ENCODE results near the gene TMEM94.
A peak's percentile ranks its signal among the peaks of the same experiment; 100 is the strongest.

TMEM94 gene

DNA sequence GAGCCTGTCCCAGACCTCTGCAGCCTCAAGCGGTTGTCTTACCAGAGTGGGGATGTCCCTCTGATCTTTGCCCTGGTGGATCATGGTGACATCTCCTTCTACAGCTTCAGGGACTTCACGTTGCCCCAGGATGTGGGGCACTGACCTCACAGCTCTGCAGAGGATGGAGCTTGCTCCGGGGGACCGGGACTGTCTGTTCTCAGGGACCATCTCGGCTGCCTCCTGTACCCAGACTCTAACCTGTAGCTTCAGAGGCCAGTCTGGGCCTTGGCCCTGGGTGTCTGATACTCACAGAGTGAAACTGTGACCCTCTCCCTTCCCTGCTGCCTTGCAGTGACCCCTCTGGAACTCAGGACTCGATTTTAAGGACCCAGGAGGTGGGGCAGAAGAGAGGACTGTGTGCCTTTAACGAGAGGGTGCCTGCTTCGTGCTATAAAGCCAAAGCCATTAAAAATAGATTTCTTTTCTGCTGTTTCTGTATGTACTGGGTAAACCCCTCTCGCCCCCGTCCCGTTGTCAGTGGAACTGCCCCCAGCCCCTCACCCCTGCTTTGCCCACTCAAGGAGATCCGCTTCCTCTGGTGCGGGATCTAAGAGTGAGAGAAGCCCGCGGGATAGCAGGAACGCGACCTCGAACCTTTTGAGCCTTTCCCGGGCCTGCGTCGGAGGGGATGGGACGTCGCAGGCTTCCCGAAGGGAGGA lies 68.0 kb downstream of the TMEM94 start:
- no peak for DNase-seq (ENCODE audit: extremely low read depth in 1 of 2, low read depth in 1 of 2)

DNA sequence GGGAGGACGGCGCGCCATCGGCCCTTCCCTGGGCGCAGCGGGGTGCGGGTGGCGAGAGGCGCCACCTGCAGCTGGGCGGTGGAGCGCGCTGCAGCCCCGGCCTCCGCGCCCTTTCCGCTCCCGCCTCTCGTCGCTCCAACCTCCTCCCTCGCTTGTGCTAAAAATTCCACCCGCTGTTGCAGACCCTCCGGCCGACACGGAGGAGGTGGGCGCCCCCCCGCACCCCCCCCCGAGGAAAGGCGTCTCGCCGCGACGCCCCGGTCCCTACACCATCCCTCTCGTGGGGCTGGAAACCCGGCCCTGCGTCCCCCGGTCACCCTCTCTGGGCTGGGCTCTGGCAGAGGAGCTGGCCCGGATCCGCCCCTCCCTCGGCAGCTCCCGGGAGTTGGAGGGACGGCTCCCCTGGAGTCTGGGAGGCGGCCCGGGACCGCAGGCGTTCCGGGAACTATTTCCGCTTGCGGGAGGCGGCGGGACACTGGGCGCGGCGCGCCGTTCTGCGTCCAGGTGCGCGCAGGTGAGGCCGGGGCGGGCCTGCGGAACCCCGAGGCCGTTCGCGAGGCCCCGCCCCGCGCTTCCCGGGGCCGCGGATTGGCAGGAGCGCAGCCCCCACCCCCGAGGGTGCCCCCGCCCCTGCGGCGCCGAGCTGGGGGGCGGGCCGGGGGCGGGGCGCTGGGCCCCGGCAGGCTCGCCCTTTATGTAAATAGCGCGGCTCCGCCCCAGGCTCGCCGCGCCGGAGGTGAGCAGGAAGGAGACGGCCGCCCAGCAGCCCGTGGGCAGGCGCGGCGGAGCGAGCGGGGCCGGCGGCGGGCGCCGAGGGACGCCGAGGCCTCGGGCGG lies 68.8 kb downstream of the TMEM94 start, which contains the start of gene LLGL2:
Gene LLGL2 (plus strand): TSS at position 728 of the 836 bp plus-strand sequence. CDS start 17,730 bp downstream, outside the sequence.
- peak; percentile 52 to 66 for DNase-seq (ENCODE audit: extremely low read depth in 1 of 2, low read depth in 1 of 2)

DNA sequence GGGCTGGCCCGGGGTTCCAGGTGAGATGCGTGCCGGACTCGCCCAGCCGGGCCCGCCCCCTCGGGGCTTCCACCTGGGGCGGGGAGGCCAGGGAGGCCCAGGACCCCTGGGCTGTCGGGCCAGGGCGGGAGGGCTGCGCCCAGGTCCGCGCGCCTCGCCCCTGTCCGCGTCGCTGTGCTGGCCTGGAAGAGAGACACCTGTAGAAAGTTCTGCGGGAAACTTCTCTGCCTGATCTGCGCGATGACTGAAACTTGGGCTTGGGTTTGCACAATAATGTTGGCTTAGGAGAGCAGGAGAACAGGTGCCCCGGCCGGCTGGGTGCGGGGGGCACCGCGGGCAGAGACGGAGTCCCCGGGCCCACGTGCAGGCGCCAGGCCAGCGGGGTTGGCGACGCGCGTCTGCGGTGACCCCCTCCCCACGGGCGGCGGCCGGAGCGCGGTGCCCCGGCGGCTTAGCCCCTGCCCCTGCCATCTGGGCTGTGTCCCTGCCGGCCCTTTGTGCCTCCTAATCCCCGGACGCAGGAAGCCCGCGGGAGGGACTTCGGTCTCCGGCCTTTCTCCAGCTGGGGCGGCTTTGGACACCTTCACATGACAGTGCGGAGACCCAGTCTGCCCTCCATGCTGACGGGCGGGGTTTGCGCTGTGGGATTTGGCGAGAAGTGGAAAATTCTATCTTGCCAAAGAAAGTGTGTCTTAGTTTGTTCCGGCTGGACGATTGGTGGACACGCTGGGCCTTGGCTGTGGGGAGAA lies 69.5 kb downstream of the TMEM94 start:
- DNase-seq (ENCODE audit: extremely low read depth in 1 of 2, low read depth in 1 of 2), result no peak

DNA sequence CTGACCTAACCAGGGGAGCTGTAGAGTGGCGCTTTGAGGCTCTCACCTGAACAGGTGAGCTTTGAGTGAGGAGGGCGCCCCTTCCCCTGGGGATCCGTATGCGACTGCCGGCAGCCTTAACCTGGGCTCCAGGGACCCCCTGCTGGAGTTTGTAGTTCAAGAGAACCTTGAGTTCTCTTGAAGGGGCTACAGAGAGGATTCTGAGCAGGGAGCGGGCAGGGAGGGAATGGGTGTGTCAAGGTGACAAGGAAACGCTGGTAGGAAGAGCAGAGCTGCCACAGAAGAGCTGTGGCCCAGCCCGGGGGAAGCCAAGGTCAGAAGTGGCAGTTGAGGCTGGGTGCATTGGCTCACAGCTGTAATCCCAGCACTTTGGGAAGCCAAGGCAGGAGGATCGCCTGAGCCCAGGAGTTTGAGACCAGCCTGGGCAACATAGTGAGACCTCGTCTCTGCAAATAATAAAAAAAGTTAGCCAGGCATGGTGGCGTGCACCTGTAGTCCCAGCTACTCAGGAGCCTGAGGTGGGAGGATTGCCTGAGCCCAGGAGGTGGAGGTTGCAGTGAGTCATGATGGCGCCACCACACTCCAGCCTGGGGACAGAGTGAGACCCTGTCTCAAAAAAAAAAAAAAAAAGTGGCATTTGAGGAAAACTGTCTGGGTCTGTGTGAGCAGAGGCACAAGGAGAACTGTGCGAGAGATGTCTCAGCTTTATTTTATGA lies 70.3 kb downstream of the TMEM94 start:
- DNase-seq (ENCODE audit: extremely low read depth in 1 of 2, low read depth in 1 of 2), result no peak

DNA sequence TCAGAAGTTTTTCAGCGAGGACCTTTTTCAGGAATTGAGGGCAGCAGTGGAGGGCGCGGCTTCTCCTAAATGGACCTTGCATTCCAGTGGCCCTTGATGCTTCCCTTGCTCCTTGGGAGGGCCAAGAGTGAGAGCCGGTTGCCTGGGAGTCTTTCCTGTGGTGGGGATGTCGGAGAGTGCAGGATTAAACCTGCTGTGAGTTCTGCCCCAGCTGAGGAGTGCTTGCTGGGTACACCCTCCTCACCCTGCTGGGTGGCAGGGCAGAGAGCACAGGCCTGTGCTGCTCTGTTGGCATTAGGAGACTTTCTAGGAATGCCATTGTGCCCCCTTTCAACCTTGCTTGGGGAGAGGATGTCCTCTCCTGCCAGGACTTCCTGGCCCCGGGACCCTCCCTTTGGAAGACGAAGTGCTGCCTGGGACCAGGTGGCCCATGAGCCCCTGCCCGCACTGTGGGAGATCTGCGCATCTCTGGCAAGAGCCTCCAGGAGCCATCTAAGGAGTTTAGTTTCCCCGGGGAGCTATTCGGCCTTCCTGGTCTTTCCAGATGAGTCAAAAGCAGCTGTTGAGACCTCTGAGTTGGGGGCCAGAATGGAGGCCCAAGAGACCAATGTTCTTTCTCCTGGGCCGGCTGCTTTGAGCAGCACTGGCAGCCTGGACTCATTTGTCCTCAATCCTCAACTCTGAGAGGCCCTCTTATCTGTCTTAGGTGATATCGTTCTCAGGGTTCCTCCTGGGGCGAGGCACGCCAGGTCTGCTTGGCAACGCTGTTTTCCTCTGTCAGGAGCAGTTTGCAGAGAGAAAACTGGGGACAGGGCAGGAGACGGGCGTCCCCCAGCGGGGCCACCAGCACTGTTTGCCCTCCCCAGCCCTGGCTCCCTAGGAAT lies 74.6 kb downstream of the TMEM94 start:
- DNase-seq (ENCODE audit: extremely low read depth in 1 of 2, low read depth in 1 of 2), result no peak

DNA sequence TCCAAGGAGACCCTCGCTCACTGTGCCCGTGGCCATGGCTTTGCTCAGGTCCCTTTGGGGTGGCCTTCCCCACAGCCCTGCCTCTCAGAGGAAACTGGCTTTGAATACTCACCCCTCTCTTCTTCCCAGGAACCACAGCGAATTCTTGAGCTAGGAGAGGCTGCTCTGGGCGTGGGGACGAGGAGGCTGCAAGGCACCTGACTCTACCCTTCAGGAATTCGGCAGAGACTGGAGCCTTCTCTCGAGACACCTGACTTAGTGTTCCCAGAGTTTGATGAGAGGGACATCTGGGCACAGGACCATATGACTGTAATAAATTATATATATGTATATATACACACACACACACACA lies 75.3 kb downstream of the TMEM94 start:
- no peak for DNase-seq (ENCODE audit: extremely low read depth in 1 of 2, low read depth in 1 of 2)

DNA sequence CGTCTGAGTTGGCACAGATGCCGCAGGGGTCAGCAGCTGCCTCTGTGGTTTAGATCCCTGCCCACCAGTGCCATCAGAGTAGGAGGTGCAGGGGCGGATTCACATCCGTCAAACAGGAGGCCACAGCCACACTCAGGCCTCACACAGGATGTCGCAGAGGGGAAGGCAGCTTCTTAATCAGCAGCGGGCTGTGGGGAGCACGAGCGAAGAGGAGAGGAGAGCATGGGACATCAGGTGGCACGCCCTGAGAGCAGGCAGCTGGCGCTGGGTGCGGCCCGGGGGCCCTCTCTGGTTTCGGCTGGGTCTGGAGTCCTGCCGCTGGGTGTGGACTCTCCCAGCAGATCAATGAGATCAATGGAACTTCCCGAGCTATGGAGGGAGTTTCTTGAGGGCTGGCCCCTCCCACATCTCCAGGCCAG lies 78.7 kb downstream of the TMEM94 start:
- DNase-seq (ENCODE audit: extremely low read depth in 1 of 2, low read depth in 1 of 2), result peak; percentile 42 to 65

DNA sequence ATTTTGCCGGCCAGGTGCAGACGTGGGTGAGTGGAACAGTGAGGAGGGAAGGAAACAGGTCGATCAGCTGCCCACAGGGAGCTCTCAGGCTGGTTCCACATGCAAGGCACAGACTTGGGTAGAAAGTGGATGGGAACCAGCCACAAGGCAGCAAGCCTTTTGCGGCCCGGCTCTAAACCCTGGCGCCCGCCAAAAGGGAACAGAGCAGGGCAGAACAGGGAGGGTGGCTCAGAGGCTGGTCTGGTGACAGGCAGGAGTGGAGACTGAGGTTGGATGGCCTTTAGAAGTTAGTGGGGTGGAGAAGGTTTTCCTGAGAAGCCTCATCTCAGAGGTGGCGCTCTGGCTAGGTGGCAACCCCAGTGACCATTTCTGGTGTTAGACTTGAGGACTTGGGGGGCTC lies 79.4 kb downstream of the TMEM94 start:
- no peak for DNase-seq (ENCODE audit: extremely low read depth in 1 of 2, low read depth in 1 of 2)

DNA sequence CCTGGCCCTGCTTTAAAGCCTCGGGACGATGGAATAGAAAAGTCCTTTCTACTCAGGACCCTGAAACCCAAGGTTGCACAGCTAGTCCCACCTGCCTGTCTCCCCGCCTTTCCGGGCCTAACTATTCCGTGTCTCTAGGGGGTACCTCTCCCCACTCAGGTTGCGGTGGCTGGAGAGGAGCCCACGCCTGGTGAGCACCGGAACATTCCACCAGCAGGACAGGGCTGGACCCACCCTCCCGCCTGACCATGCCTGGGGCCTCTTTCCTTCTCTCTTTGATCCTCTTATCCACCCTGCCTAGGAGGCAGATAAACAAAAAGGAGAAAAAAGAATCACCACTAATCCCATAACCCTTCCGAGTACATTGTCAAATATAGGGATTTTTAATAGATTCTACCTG lies 79.9 kb downstream of the TMEM94 start:
- DNase-seq (ENCODE audit: extremely low read depth in 1 of 2, low read depth in 1 of 2), result no peak

DNA sequence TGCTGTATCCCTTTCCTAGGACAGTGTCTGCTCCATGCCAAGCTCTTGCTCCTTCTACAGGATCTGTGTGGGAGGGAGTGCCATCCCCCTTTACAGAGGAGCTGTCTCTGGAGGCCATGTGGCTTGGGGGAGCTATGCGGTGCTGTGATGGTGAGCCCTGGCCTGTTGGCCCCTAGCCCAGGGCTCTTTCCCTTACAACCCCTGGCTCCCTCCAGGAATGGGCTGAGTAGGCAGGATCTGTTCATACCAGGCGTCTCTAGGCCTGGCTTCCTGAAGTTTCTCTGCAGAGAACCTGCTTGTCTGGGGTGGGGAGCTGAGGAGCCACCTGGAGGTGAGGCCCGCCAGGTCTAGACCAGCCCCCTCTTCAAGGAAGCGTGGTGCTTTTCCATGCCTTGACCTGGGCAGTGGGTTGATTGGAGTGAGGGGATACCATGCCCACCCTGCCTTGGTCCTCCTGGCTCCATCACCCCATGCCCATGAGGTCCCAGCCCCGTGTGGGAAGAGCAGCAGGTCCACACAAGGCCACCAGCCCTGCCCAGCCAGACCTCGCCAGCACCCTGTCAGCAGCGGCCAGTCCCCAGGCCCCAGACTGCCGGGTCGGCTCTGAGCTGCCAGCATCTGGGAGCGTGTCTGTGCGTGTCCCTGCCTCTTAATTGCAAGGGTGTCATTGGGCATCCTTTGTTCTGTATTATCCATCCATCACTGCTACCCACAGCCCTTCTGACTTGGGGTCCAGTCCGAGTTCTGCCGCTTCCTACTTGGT lies 83.7 kb downstream of the TMEM94 start:
- no peak for DNase-seq (ENCODE audit: extremely low read depth in 1 of 2, low read depth in 1 of 2)

DNA sequence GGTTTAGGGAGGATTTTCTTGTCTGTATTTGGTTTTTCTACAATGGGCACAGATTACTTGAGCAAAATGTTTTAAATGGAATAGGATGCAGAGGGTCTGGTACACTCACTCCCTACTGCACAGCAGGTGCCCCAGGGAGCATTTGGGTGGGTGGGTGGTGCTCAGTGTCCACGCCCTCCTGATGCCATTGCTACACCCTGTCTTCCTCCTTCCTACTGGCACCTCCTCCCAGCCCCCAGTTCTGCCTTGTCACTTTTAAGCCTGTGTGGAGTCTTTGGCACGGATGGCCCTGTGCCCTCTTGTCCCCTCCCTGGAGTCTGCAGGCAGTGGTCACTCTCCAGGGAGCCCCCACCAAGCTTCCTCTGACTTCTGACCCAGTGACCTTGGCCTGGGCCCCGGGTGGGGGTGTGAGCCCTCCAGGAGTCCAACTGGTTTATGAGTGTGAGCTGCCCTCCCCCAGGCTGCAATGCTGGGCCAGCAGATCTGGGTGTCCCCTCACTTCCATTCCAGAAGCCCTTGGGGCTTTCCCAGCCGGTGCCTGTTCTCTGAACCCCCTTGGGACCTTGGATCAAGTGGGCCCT lies 84.6 kb downstream of the TMEM94 start:
- DNase-seq (ENCODE audit: extremely low read depth in 1 of 2, low read depth in 1 of 2), result no peak

DNA sequence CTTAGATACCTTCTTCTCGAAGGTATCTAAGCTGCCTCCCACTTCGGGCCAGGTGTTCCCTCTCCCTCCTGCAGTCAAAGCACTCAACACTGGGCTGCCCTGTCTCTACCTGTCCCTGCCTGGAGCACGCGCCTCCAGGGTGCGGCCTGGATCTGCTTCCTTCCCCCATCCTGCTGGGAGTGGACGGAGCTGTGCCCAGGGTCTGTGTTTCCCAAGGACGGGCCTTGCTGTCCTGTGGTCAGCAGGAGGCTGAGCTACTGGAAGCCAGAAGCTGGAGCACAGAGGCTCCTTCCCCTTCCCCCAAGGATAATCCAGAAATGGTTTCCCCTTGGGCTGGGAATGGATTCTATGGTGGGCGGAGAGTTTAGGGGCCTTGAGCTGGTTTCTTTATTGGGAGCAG lies 85.8 kb downstream of the TMEM94 start:
- DNase-seq (ENCODE audit: extremely low read depth in 1 of 2, low read depth in 1 of 2), result no peak

DNA sequence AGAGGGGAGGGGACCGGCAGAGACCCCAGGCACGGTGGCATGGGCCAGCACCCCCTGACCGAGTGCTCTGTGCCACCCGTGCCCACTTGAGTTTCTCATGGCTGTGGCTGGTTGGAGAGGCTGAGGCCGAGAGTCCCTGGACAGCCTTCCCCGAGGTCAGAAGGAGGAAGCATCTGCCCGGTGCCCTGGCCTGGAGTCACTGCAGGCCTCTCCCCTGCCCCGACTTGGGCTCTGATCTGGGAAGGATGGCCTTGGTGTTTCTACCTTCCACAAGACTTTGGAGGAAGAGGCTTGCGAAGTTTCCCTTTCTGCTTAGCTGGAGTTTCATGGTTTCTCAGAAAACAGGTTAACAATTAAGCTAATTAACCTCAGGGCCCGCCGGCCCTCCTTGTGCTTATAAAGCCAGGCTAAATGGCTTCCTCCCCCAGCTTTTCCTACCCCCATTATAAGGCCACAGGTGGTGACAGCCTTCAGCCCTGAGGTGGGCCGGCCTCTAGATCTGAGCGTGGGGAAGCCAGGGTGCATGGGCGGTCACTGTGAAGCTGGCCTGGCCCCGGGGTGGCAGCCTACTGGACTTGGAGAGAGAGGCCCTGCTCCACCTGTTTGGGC lies 86.4 kb downstream of the TMEM94 start:
- DNase-seq (ENCODE audit: extremely low read depth in 1 of 2, low read depth in 1 of 2), result no peak

DNA sequence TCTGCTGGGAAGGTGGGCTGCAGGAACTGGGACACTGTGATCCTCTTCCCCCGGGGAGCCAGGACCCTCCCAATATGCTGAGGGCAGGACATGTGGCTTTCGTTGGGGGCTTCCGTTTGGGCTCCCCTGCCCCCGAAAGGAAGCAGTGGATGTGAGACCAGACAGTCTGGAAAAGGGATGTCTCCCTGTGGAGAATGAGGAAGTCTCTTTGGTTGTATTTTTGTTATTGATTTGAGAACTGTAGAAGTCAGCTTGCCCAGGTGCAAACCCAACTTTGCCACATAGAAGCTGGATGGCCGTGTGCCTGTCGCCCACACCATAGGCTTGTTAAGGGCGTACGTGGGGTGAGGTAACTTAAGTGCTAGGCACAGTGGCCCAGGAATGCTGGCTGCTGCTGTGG lies 87.8 kb downstream of the TMEM94 start:
- DNase-seq (ENCODE audit: extremely low read depth in 1 of 2, low read depth in 1 of 2), result no peak

DNA sequence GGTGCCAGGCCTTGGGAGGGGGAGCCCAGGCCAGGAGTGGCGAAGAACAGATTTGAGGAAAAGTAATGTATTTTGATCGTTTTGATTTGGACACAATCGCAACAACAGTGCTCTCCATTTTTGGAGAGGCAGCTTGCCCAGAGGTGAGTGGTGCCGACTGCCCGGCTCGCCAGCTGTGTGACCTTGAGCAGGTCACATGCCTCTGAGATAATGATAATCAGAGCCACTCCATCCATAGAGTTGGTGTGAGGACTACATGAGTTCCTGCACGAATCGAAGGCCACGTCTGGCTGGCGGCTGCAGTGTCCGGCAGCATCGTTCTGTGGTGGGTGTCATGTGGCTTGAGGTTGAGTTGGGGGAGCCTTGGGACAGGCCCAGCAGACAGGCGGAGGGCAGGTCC lies 89.7 kb downstream of the TMEM94 start:
- no peak for DNase-seq (ENCODE audit: extremely low read depth in 1 of 2, low read depth in 1 of 2)

DNA sequence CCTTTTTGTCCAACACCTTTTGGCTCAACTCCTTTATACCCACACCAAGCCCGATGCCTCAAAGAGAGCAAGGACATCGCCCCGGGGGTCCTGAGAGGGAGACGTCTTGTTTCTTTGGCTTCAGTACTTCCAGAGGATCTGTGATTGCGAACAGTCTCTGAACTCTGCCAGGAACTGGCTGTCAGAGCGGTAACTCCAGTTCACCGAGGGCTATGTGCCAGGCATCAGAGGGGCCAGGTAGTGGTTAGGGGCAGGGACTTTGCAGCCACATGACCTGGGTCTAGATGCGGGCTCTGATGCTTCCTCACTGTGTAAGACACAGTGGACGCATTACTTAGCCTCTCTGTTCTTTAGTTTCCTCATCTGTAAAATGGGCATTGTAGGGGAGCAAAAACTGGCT lies 90.7 kb downstream of the TMEM94 start:
- DNase-seq (ENCODE audit: extremely low read depth in 1 of 2, low read depth in 1 of 2), result no peak

DNA sequence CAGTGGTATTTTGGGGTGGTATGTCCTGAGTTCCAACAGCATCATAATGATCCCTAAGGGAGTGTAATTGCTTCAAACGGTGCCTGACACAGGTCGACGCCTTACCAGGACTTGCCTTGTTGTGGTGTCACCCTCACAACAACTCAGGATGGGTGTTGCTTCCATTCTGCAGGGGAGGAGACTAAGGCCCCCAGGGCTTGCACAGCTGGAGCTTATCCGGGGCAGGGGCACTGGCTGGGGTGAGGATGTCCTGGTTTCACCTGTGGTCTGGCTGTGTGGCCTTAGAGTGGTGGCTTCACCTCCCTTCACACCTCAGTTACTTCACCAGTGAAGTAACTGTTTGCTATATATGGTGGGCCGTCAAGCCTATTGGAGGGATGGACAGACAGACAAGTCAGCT lies 92.4 kb downstream of the TMEM94 start:
- DNase-seq (ENCODE audit: extremely low read depth in 1 of 2, low read depth in 1 of 2), result no peak
